ENCODE data around the gene AKR1E2. TPM values are rescaled to one million over a fixed set of nuclear protein-coding genes. Genes with fewer than 3 reads are reported as not detected.

AKR1E2 gene
- 3.8 TPM for total RNA-seq (2013)
- under 1 TPM; 0.45 to 0.74 (median 0.67) TPM for polyA plus RNA-seq
- polyA minus RNA-seq, result 1.1 and 1.2 TPM in 2 replicates
- total RNA-seq, result 1.6 to 4.1 (median 2.1) reads per million in 11 experiments

DNA sequence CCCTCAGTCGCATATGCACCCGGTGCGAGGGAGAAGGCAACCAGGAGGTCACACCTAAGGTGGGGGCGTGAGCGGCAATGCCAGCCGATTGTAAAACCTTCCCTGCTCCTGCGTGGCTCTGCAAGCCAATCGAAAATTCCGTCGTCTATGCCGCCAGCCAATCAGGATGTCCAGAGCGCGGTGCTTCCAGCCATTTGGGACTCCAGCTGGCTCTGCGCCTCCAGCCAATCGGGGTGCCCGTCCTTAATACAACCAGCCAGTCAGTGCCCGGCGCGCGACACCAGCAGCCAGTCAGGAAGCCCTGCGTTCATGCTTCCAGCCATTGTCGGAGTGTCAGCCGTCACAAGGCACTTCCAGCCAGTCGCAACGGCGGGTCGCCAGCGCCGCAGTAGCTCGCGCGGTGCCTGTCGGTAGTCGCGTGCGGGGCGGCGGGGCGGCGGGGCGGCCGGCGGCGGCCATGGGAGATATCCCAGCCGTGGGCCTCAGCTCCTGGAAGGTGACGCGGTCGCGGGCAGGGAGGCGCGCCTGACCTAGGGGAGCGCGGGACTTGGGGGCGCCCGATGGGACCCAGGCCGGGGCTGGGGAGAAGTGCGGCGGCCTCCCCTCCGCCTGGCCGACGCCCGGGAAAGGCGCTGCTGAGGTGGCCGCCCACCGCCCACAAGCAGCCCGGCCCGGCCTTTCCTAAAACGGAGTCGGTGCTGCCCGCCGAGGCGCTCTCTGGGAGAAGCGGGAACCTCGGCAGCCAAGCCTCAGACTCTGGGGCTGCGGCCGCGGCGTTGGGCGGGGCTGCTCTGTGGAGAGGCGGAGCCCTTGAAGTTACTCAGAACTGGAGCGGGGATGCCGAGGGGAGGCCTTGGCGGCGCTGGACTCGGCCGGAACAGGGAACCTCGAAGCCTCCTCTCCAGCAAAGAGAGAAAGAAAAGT is at the start of gene AKR1E2:
AKR1E2 (plus strand) TSS at position 340 of the 924 bp plus-strand sequence; CDS start at position 458, 118 bp downstream.
- WGBS (ENCODE audit: insufficient coverage), result 11% methylated on average over 85 of the region's 87 CpGs
- H3K36me3 ChIP-seq (replicated peaks in 1 of 2; ENCODE audit: control insufficient read depth in 1 of 2, insufficient read depth in 2 of 2, low read length in 2 of 2), result no peaks in the 10 kb centered on the region
- no peaks in the 10 kb centered on the region for H3K9me3 ChIP-seq (replicated peaks in 1 of 2; ENCODE audit: control insufficient read depth in 1 of 2, insufficient read depth in 1 of 2, low read length in 2 of 2)
- no peaks in the 10 kb centered on the region for H3K27me3 ChIP-seq (ENCODE audit: control insufficient read depth in 2 of 2, insufficient read depth in 2 of 2, low read length in 2 of 2)
- peak within 1 kb of the TSS; percentile 0 to 59 (median 27) for H3K4me3 ChIP-seq (replicated peaks in 1 of 3; ENCODE audit: low read depth in 2 of 3, low read length in 3 of 3)
- peak within 1 kb of the TSS in 1 of 2 donors; percentile 63 for H3K27ac ChIP-seq (ENCODE audit: low read depth in 1 of 2, low read length in 2 of 2)
- intact Hi-C loops (cut with micrococcal nuclease), result no loop called here
- Mint-ChIP-seq H3K27ac (peak within 1 kb of the TSS; percentile 40 to 81 (median 68)), H3K4me1 (peaks cover 17% of the 10 kb centered on the region), H3K9me3 (peaks cover 0 to 4% (median 3%) of the 10 kb centered on the region in 7 donors), H3K36me3 (no peaks in the 10 kb centered on the region), H3K4me3 (peak within 1 kb of the TSS; percentile 76 to 88), H3K27me3 (ENCODE audit: low read depth in 3 of 3) (peaks cover 5 to 24% (median 12%) of the 10 kb centered on the region in 3 donors)
- DNase-seq, result peak; percentile 83 to 91 (median 89)
- peak within 1 kb of the TSS; percentile 55 for H3K9ac ChIP-seq (ENCODE audit: insufficient read depth, low read length, poor library complexity, severe bottlenecking)
- no peaks in the 10 kb centered on the region for H4K20me1 ChIP-seq (ENCODE audit: insufficient read depth, low read length)
- H3K79me2 ChIP-seq (ENCODE audit: insufficient read depth, low read length), result no peaks in the 10 kb centered on the region
- peak within 1 kb of the TSS; percentile 80 for H2AFZ ChIP-seq (ENCODE audit: insufficient read depth, low read depth, low read length, poor library complexity, severe bottlenecking)
- peaks cover 16 to 19% of the 10 kb centered on the region in 2 donors for H3K4me1 ChIP-seq (ENCODE audit: control insufficient read depth in 1 of 2, insufficient read depth in 2 of 2, low read length in 2 of 2)
- TF ChIP-seq, protein P1, sequence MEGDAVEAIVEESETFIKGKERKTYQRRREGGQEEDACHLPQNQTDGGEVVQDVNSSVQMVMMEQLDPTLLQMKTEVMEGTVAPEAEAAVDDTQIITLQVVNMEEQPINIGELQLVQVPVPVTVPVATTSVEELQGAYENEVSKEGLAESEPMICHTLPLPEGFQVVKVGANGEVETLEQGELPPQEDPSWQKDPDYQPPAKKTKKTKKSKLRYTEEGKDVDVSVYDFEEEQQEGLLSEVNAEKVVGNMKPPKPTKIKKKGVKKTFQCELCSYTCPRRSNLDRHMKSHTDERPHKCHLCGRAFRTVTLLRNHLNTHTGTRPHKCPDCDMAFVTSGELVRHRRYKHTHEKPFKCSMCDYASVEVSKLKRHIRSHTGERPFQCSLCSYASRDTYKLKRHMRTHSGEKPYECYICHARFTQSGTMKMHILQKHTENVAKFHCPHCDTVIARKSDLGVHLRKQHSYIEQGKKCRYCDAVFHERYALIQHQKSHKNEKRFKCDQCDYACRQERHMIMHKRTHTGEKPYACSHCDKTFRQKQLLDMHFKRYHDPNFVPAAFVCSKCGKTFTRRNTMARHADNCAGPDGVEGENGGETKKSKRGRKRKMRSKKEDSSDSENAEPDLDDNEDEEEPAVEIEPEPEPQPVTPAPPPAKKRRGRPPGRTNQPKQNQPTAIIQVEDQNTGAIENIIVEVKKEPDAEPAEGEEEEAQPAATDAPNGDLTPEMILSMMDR (IDR thresholded peaks at IDR 0.05), result no peak
- peak within 1 kb of the TSS; percentile 69 for H3K4me2 ChIP-seq (replicated peaks; ENCODE audit: extremely low read depth, low read length, poor library complexity, severe bottlenecking)

DNA sequence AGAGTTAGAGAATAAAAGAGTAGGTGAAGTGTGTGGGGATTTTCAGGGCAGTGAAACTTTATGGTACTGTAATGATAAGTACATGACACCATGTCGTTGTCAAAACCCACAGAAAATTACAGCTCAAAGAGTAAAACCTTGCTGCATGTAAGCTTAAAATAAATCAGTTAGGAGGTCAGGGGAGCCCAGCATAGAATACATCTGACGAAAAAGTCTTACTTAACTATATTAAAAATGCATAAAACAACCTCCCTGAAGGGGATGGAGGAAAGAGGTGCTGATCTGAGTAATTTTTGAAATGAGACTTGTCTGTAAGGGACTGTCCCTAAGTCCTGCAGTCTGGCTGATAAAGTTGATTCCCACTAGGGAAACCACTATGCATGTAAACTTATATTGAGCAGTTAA is 49.8 kb upstream of the AKR1E2 start:
- no peaks in the 10 kb centered on the region for H3K27me3 ChIP-seq (ENCODE audit: control insufficient read depth in 2 of 2, insufficient read depth in 2 of 2, low read length in 2 of 2)
- no peak overlapping the region for H3K4me2 ChIP-seq (replicated peaks; ENCODE audit: extremely low read depth, low read length, poor library complexity, severe bottlenecking)
- H3K9ac ChIP-seq (ENCODE audit: insufficient read depth, low read length, poor library complexity, severe bottlenecking), result no peak overlapping the region
- Mint-ChIP-seq H3K9me3 (no peaks in the 10 kb centered on the region), H3K4me3 (no peak overlapping the region), H3K4me1 (peaks cover 5% of the 10 kb centered on the region), H3K27ac (no peak overlapping the region), H3K36me3 (no peaks in the 10 kb centered on the region), H3K27me3 (ENCODE audit: low read depth in 3 of 3) (peaks cover 0 to 4% (median 4%) of the 10 kb centered on the region in 3 donors)
- no peaks in the 10 kb centered on the region for H3K36me3 ChIP-seq (replicated peaks in 1 of 2; ENCODE audit: control insufficient read depth in 1 of 2, insufficient read depth in 2 of 2, low read length in 2 of 2)
- H4K20me1 ChIP-seq (ENCODE audit: insufficient read depth, low read length), result no peaks in the 10 kb centered on the region
- no CpG with 5 or more reads among the region's 2 CpGs for WGBS (ENCODE audit: insufficient coverage)
- no peak overlapping the region for H3K4me3 ChIP-seq (replicated peaks in 1 of 3; ENCODE audit: low read depth in 2 of 3, low read length in 3 of 3)
- H3K9me3 ChIP-seq (replicated peaks in 1 of 2; ENCODE audit: control insufficient read depth in 1 of 2, insufficient read depth in 1 of 2, low read length in 2 of 2), result no peaks in the 10 kb centered on the region
- H3K27ac ChIP-seq (ENCODE audit: low read depth in 1 of 2, low read length in 2 of 2), result no peak overlapping the region
- H3K79me2 ChIP-seq (ENCODE audit: insufficient read depth, low read length), result no peaks in the 10 kb centered on the region
- peaks cover 5% of the 10 kb centered on the region in 2 donors for H3K4me1 ChIP-seq (ENCODE audit: control insufficient read depth in 1 of 2, insufficient read depth in 2 of 2, low read length in 2 of 2)
- no peak overlapping the region for H2AFZ ChIP-seq (ENCODE audit: insufficient read depth, low read depth, low read length, poor library complexity, severe bottlenecking)
- TF ChIP-seq, protein P1 (IDR thresholded peaks at IDR 0.05), result no peak
- no peak for DNase-seq
- intact Hi-C loops (cut with micrococcal nuclease), result loop anchor here (5.0 to 10.0 kb wide), 2 partner anchors 36 to 891 kb away; no protein-coding TSS in a partner anchor

All from CD14-positive monocyte (primary cell).